Smooth muscle cell (in vitro differentiated cells): Measurements from ENCODE around the gene PTPRO. TPM values are rescaled to one million over a fixed set of nuclear protein-coding genes. Genes with fewer than 3 reads are reported as not detected.

ENCODE experiments used
- DNase-seq: peaks from one replicate; lab custom pipeline; 2025; ENCODE audit not compliant: unreplicated experiment; lab: John Stamatoyannopoulos, UW
- H2AFZ ChIP-seq: fragments of 200-600 bp; sonication (generic); 2 replicates; pipeline ENCODE4 v1.6.0; 2016; ENCODE audit warnings: antibody characterized with exemption, low read depth, mild to moderate bottlenecking
- H3F3A ChIP-seq: fragments of 200-600 bp; sonication (generic); 2 replicates; pipeline ENCODE4 v1.6.0; 2017; ENCODE audit warnings: antibody characterized with exemption, low read depth
- H3K27ac ChIP-seq: fragments of 200-600 bp; sonication (generic); 2 replicates; pipeline ENCODE4 v1.5.1; 2016; ENCODE audit warnings: low read depth, mild to moderate bottlenecking
- H3K27me3 ChIP-seq: fragments of 200-600 bp; sonication (generic); 2 replicates; pipeline ENCODE4 v1.6.1; 2016; ENCODE audit warnings: low read depth, mild to moderate bottlenecking
- H3K36me3 ChIP-seq: fragments of 200-600 bp; sonication (generic); 2 replicates; pipeline ENCODE4 v1.5.1; 2016; ENCODE audit warnings: low read depth
- H3K4me1 ChIP-seq: fragments of 200-600 bp; sonication (generic); 2 replicates; pipeline ENCODE4 v1.5.1; 2016; ENCODE audit warnings: low read depth
- H3K4me2 ChIP-seq: fragments of 200-600 bp; sonication (generic); 2 replicates; pipeline ENCODE4 v1.6.0; 2016; ENCODE audit warnings: mild to moderate bottlenecking
- H3K4me3 ChIP-seq: fragments of 200-600 bp; sonication (generic); 2 replicates; pipeline ENCODE4 v1.5.1; 2016; ENCODE audit warnings: mild to moderate bottlenecking
- H3K79me2 ChIP-seq: fragments of 200-600 bp; sonication (generic); 2 replicates; pipeline ENCODE4 v1.6.0; 2016; ENCODE audit warnings: low read depth, mild to moderate bottlenecking
- H3K9ac ChIP-seq: fragments of 200-600 bp; sonication (generic); 2 replicates; pipeline ENCODE4 v1.6.0; 2016; ENCODE audit warnings: low read depth
- H3K9me3 ChIP-seq: fragments of 200-600 bp; sonication (generic); replicated peaks from 2 replicates; pipeline ENCODE4 v1.5.1; 2016; ENCODE audit warnings: low read depth
- H4K20me1 ChIP-seq: fragments of 200-600 bp; sonication (generic); 2 replicates; pipeline ENCODE4 v1.6.0; 2016; ENCODE audit warnings: low read depth
- CTCF ChIP-seq: fragments of 200-600 bp; sonication (generic); IDR thresholded peaks from 2 replicates; pipeline ENCODE4 v1.5.1; 2017; ENCODE audit warnings: borderline replicate concordance, mild to moderate bottlenecking, antibody characterized with exemption; ENCODE audit not compliant: insufficient read depth, poor library complexity, severe bottlenecking
- WGBS: methylation state at CpG from one replicate; pipeline ENCODE4 v1.1.7; 2016; ENCODE audit warnings: low lambda C conversion rate; 5-methylcytosine and 5-hydroxymethylcytosine counted together
- polyA plus RNA-seq: library from polyadenylated mRNA; unstranded; fragments of >200 nt; fragmentation: Nextera tagmentation; extraction: Ambion mirVana; gene quantifications from 2 replicates; pipeline ENCODE4 v1.2.1, GENCODE V29; 2016
- total RNA-seq: library from RNA; depleted of rRNA; stranded (reverse); fragments of >200 nt; gene quantifications from 2 replicates; pipeline ENCODE4 v1.2.3, GENCODE V29; 2014

PTPRO gene
- total and polyA plus RNA-seq, 2 experiments from 2014 or later: not detected

DNA sequence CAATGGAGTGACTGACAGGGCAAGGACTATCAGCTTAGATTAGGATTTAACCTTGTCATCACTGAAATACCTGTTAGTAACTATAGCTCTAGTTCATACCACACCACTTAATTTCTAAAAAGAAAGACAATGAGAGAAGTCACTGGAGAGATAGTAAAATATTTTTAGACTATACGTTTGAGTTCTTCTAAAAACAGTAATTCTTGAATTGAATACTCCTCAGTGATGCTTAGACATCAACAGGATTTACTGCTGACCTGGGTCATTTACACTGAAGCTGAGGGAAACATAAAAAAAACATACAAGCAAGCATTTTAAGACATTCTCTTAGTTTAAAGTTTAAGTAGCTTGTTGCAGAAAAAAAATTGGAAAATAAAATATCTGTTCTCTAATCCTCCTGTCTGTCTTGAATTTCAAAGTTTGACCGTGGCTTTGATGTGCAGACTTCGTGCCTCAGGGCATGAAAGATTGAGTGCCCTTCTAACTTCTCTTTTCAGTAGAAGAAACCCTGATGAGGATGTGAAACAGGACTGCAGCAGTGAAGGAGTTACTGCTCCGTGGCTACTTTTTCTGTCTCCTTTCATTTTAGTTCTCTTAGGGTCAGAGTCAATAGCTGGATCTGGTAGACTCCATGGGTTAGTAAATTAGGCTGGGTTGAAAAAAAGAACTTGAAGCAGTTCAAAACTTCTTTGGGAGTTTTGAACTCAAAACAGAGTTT is 172.2 kb downstream of the PTPRO start:
- WGBS: 29% methylated on average over 4 of the region's 4 CpGs

GRCh38 chr12:15495746-15496145 is 173.4 kb downstream of the PTPRO start:
- no peaks in the 10 kb centered on the region for H3K9me3 ChIP-seq
- no peaks in the 10 kb centered on the region for H3K36me3 ChIP-seq
- no peak for TF ChIP-seq CTCF
- H3F3A ChIP-seq: no peaks in the 10 kb centered on the region
- H3K9ac ChIP-seq: no peak overlapping the region
- no peak overlapping the region for H3K4me3 ChIP-seq
- no peak overlapping the region for H2AFZ ChIP-seq
- DNase-seq: no peak
- no peaks in the 10 kb centered on the region for H3K79me2 ChIP-seq
- no peaks in the 10 kb centered on the region for H3K27me3 ChIP-seq
- no peak overlapping the region for H3K4me2 ChIP-seq
- H3K27ac ChIP-seq: no peak overlapping the region
- WGBS: 0% methylated on average over 1 of the region's 1 CpG
- no peaks in the 10 kb centered on the region for H4K20me1 ChIP-seq
- H3K4me1 ChIP-seq: no peaks in the 10 kb centered on the region

More for the DNA sequence above, 172.2 kb downstream of the PTPRO start:
- H3K9me3 ChIP-seq: no peaks in the 10 kb centered on the region
- H3K79me2 ChIP-seq: no peaks in the 10 kb centered on the region
- H3K4me1 ChIP-seq: no peaks in the 10 kb centered on the region
- no peaks in the 10 kb centered on the region for H3F3A ChIP-seq
- H4K20me1 ChIP-seq: no peaks in the 10 kb centered on the region
- peak overlapping the region; percentile 36 for H3K4me2 ChIP-seq
- H2AFZ ChIP-seq: peak overlapping the region; percentile 42
- no peak overlapping the region for H3K9ac ChIP-seq
- no peak for TF ChIP-seq CTCF
- no peaks in the 10 kb centered on the region for H3K36me3 ChIP-seq
- no peaks in the 10 kb centered on the region for H3K27me3 ChIP-seq
- no peak for DNase-seq
- no peak overlapping the region for H3K4me3 ChIP-seq
- H3K27ac ChIP-seq: no peak overlapping the region

- no peak for TF ChIP-seq CTCF
- no peaks in the 10 kb centered on the region for H4K20me1 ChIP-seq
- H3K36me3 ChIP-seq: no peaks in the 10 kb centered on the region
- H3K79me2 ChIP-seq: no peaks in the 10 kb centered on the region
- H3K4me3 ChIP-seq: no peak overlapping the region
- no peak for DNase-seq
- no peak overlapping the region for H3K27ac ChIP-seq
- no peaks in the 10 kb centered on the region for H3K27me3 ChIP-seq
- no peaks in the 10 kb centered on the region for H3F3A ChIP-seq
- no peak overlapping the region for H3K4me2 ChIP-seq
- H3K9me3 ChIP-seq: no peaks in the 10 kb centered on the region
- H2AFZ ChIP-seq: no peak overlapping the region
- no peak overlapping the region for H3K9ac ChIP-seq
- no peaks in the 10 kb centered on the region for H3K4me1 ChIP-seq
Observed at GRCh38 chr12:15496738-15497137, 174.4 kb downstream of the PTPRO start.

DNA sequence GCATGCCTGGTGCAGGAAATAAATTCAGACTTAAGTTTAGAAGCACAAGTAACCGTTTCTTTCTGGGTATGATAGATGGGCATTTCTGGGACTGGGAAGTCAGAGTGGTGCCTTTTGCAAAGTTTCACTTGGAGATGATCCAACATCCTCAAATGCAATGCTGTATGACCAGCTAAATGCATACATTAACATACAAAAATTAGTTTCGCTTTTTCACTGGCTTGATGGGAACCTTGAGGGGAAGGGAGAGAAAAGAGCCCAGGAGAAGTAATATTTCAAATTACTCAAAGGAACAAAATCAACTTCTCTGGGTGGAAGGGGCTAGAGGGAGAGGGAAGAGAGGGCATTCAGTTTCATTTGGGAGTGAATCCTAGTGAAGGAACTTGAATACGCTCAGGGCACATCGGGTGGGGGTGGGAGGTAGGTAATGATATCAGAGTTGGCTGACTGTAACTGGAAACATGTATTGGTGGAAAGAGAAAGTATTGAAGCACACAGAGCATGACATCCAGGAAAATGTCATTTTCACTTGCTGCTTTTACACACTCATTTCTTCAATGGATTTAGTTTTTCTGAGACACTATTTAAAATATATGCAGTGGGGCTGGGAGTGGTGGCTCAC is 175.5 kb downstream of the PTPRO start:
- WGBS: 93% methylated on average over 4 of the region's 4 CpGs
- no peak for DNase-seq
- no peaks in the 10 kb centered on the region for H3K36me3 ChIP-seq
- H3F3A ChIP-seq: no peaks in the 10 kb centered on the region
- no peak overlapping the region for H2AFZ ChIP-seq
- no peak overlapping the region for H3K27ac ChIP-seq
- TF ChIP-seq CTCF: no peak
- H3K4me1 ChIP-seq: no peaks in the 10 kb centered on the region
- H3K9me3 ChIP-seq: no peaks in the 10 kb centered on the region
- no peak overlapping the region for H3K4me3 ChIP-seq
- no peak overlapping the region for H3K4me2 ChIP-seq
- no peaks in the 10 kb centered on the region for H4K20me1 ChIP-seq
- H3K79me2 ChIP-seq: no peaks in the 10 kb centered on the region
- no peaks in the 10 kb centered on the region for H3K27me3 ChIP-seq
- no peak overlapping the region for H3K9ac ChIP-seq
